GM23338 (cell line): ENCODE data around the gene FNDC3B.

Source experiments
- CREB1 ChIP-seq: fragments of 250-450 bp; sonication (Bioruptor Pico); IDR thresholded peaks from 2 replicates; pipeline ENCODE4 v1.5.0; 2020; ENCODE audit warnings: low read depth, mild to moderate bottlenecking, moderate library complexity
- EZH2 ChIP-seq: fragments of 200-600 bp; sonication (generic); IDR thresholded peaks from one replicate; pipeline ENCODE4 v1.8.0; 2017; ENCODE audit warnings: antibody characterized with exemption, mild to moderate bottlenecking, low read depth; ENCODE audit not compliant: unreplicated experiment
- EZH2phosphoT487 ChIP-seq: fragments of 200-600 bp; sonication (generic); IDR thresholded peaks from one replicate; pipeline ENCODE4 v1.8.1; 2018; ENCODE audit warnings: antibody characterized with exemption; ENCODE audit not compliant: unreplicated experiment
- JUNB ChIP-seq: IDR thresholded peaks from one replicate; pipeline ENCODE4 v1.6.1; 2016; ENCODE audit warnings: antibody characterized with exemption; ENCODE audit not compliant: unreplicated experiment
- NANOG ChIP-seq: IDR thresholded peaks from 2 replicates; pipeline ENCODE4 v1.6.1; 2016; ENCODE audit warnings: antibody characterized with exemption, borderline replicate concordance
- POLR2AphosphoS5 ChIP-seq: IDR thresholded peaks from 2 replicates; pipeline ENCODE4 v1.6.1; 2016; ENCODE audit warnings: antibody characterized with exemption, low read depth
- STAT1 ChIP-seq: IDR thresholded peaks from one replicate; pipeline ENCODE4 v1.6.1; 2016; ENCODE audit warnings: antibody characterized with exemption; ENCODE audit not compliant: unreplicated experiment
- ZNF114 ChIP-seq: fragments of 250-450 bp; sonication (Bioruptor Pico); IDR thresholded peaks from 2 replicates; pipeline ENCODE4 v1.5.0; 2020; ENCODE audit warnings: mild to moderate bottlenecking, moderate library complexity
- ZNF331 ChIP-seq: fragments of 250-450 bp; sonication (Bioruptor Pico); IDR thresholded peaks from 2 replicates; pipeline ENCODE4 v1.5.0; 2020; ENCODE audit warnings: low read depth, mild to moderate bottlenecking, moderate library complexity
- TF ChIP-seq, protein P1 (sequence below), 2 experiments: fragments of 200-600 bp in 1 of 2; sonication (generic) in 1 of 2; conservative IDR thresholded peaks; 2 replicates each; pipeline versions ENCODE4 v1.5.1 to v1.6.1; 2016 to 2017; ENCODE audit warnings: antibody characterized with exemption in 2 of 2, low read depth in 2 of 2, mild to moderate bottlenecking in 2 of 2, moderate library complexity in 1 of 2
- TF ChIP-seq, protein P2 (sequence below): IDR thresholded peaks from one replicate; pipeline ENCODE4 v1.6.1; 2018; ENCODE audit warnings: antibody characterized with exemption; ENCODE audit not compliant: unreplicated experiment
- TF ChIP-seq, protein P3 (sequence below): fragments of 250-450 bp; sonication (Bioruptor Pico); IDR thresholded peaks from 2 replicates; pipeline ENCODE4 v1.5.0; 2020; ENCODE audit warnings: mild to moderate bottlenecking, moderate library complexity
- TF ChIP-seq, protein P4 (sequence below): IDR thresholded peaks from 2 replicates; pipeline ENCODE4 v1.6.1; 2016; ENCODE audit warnings: antibody characterized with exemption

DNA sequence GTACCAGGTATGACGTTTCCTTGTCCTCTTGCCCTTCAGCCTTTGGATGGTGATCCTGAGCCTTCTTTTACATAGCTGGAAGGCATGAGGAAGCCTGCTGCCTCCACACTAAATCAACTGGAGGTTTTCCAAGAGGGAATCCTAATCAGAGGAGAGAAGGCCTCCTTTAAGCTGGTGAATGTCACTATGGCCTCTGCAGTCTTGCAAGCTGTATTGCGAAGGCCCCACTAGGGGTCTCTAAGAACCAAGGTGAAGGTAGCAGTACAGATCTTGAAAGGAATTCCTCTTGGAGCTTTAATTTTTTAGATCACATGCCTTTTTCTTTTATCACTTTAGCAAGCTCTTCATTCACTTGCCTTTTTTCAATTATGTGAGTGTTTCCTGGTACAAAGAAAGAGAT lies 289.7 kb downstream of the FNDC3B start:
- TF ChIP-seq CREB1 (CRISPR knock-in tag) = no peak
- TF ChIP-seq, protein P1, sequence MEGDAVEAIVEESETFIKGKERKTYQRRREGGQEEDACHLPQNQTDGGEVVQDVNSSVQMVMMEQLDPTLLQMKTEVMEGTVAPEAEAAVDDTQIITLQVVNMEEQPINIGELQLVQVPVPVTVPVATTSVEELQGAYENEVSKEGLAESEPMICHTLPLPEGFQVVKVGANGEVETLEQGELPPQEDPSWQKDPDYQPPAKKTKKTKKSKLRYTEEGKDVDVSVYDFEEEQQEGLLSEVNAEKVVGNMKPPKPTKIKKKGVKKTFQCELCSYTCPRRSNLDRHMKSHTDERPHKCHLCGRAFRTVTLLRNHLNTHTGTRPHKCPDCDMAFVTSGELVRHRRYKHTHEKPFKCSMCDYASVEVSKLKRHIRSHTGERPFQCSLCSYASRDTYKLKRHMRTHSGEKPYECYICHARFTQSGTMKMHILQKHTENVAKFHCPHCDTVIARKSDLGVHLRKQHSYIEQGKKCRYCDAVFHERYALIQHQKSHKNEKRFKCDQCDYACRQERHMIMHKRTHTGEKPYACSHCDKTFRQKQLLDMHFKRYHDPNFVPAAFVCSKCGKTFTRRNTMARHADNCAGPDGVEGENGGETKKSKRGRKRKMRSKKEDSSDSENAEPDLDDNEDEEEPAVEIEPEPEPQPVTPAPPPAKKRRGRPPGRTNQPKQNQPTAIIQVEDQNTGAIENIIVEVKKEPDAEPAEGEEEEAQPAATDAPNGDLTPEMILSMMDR (conservative IDR thresholded peaks at IDR 0.05; ENCODE audit: low read depth in 2 of 2) = peak; percentile 42 to 48
- TF ChIP-seq EZH2phosphoT487 = no peak
- TF ChIP-seq EZH2 = no peak
- TF ChIP-seq POLR2AphosphoS5 = no peak
- no peak for TF ChIP-seq ZNF331 (CRISPR knock-in tag)
- TF ChIP-seq JUNB = no peak
- TF ChIP-seq, protein P2, sequence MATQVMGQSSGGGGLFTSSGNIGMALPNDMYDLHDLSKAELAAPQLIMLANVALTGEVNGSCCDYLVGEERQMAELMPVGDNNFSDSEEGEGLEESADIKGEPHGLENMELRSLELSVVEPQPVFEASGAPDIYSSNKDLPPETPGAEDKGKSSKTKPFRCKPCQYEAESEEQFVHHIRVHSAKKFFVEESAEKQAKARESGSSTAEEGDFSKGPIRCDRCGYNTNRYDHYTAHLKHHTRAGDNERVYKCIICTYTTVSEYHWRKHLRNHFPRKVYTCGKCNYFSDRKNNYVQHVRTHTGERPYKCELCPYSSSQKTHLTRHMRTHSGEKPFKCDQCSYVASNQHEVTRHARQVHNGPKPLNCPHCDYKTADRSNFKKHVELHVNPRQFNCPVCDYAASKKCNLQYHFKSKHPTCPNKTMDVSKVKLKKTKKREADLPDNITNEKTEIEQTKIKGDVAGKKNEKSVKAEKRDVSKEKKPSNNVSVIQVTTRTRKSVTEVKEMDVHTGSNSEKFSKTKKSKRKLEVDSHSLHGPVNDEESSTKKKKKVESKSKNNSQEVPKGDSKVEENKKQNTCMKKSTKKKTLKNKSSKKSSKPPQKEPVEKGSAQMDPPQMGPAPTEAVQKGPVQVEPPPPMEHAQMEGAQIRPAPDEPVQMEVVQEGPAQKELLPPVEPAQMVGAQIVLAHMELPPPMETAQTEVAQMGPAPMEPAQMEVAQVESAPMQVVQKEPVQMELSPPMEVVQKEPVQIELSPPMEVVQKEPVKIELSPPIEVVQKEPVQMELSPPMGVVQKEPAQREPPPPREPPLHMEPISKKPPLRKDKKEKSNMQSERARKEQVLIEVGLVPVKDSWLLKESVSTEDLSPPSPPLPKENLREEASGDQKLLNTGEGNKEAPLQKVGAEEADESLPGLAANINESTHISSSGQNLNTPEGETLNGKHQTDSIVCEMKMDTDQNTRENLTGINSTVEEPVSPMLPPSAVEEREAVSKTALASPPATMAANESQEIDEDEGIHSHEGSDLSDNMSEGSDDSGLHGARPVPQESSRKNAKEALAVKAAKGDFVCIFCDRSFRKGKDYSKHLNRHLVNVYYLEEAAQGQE = no peak
- no peak for TF ChIP-seq ZNF114 (CRISPR knock-in tag)
- TF ChIP-seq, protein P3, sequence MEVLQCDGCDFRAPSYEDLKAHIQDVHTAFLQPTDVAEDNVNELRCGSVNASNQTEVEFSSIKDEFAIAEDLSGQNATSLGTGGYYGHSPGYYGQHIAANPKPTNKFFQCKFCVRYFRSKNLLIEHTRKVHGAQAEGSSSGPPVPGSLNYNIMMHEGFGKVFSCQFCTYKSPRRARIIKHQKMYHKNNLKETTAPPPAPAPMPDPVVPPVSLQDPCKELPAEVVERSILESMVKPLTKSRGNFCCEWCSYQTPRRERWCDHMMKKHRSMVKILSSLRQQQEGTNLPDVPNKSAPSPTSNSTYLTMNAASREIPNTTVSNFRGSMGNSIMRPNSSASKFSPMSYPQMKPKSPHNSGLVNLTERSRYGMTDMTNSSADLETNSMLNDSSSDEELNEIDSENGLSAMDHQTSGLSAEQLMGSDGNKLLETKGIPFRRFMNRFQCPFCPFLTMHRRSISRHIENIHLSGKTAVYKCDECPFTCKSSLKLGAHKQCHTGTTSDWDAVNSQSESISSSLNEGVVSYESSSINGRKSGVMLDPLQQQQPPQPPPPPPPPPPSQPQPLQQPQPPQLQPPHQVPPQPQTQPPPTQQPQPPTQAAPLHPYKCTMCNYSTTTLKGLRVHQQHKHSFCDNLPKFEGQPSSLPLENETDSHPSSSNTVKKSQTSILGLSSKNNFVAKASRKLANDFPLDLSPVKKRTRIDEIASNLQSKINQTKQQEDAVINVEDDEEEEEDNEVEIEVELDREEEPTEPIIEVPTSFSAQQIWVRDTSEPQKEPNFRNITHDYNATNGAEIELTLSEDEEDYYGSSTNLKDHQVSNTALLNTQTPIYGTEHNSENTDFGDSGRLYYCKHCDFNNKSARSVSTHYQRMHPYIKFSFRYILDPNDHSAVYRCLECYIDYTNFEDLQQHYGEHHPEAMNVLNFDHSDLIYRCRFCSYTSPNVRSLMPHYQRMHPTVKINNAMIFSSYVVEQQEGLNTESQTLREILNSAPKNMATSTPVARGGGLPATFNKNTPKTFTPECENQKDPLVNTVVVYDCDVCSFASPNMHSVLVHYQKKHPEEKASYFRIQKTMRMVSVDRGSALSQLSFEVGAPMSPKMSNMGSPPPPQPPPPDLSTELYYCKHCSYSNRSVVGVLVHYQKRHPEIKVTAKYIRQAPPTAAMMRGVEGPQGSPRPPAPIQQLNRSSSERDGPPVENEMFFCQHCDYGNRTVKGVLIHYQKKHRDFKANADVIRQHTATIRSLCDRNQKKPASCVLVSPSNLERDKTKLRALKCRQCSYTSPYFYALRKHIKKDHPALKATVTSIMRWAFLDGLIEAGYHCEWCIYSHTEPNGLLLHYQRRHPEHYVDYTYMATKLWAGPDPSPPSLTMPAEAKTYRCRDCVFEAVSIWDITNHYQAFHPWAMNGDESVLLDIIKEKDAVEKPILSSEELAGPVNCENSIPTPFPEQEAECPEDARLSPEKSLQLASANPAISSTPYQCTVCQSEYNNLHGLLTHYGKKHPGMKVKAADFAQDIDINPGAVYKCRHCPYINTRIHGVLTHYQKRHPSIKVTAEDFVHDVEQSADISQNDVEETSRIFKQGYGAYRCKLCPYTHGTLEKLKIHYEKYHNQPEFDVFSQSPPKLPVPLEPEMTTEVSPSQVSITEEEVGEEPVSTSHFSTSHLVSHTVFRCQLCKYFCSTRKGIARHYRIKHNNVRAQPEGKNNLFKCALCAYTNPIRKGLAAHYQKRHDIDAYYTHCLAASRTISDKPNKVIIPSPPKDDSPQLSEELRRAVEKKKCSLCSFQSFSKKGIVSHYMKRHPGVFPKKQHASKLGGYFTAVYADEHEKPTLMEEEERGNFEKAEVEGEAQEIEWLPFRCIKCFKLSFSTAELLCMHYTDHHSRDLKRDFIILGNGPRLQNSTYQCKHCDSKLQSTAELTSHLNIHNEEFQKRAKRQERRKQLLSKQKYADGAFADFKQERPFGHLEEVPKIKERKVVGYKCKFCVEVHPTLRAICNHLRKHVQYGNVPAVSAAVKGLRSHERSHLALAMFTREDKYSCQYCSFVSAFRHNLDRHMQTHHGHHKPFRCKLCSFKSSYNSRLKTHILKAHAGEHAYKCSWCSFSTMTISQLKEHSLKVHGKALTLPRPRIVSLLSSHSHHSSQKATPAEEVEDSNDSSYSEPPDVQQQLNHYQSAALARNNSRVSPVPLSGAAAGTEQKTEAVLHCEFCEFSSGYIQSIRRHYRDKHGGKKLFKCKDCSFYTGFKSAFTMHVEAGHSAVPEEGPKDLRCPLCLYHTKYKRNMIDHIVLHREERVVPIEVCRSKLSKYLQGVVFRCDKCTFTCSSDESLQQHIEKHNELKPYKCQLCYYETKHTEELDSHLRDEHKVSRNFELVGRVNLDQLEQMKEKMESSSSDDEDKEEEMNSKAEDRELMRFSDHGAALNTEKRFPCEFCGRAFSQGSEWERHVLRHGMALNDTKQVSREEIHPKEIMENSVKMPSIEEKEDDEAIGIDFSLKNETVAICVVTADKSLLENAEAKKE (CRISPR knock-in tag) = no peak
- TF ChIP-seq NANOG = no peak
- TF ChIP-seq, protein P4, sequence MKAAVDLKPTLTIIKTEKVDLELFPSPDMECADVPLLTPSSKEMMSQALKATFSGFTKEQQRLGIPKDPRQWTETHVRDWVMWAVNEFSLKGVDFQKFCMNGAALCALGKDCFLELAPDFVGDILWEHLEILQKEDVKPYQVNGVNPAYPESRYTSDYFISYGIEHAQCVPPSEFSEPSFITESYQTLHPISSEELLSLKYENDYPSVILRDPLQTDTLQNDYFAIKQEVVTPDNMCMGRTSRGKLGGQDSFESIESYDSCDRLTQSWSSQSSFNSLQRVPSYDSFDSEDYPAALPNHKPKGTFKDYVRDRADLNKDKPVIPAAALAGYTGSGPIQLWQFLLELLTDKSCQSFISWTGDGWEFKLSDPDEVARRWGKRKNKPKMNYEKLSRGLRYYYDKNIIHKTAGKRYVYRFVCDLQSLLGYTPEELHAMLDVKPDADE = no peak
- no peak for TF ChIP-seq STAT1
